ENCODE measurements around the gene MAP2K5.

Gene MAP2K5

DNA sequence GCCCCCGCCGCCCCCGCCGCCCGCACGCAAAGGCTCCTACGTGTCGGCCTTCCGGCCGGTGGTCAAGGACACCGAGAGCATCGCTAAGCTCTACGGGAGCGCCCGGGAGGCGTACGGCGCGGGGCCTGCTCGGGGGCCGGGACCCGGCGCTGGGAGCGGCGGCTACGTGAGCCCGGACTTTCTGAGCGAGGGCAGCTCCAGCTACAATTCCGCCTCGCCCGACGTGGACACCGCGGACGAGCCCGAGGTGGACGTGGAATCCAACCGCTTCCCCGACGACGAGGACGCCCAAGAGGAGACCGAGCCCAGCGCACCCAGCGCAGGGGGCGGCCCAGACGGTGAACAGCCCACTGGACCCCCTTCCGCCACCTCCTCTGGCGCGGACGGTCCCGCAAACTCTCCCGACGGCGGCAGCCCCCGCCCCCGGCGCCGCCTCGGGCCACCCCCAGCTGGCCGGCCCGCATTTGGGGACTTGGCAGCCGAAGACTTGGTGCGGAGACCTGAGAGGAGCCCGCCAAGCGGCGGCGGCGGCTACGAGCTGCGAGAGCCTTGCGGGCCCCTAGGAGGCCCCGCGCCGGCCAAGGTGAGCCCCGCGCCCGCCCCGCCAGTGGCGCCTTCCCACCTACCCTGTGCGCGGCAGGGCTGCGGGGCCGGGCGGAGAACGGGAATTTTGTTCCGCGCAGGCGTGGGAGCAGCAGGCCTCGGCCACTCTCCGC is 285.2 kb downstream of the MAP2K5 start:
- DNase-seq: no peak

DNA sequence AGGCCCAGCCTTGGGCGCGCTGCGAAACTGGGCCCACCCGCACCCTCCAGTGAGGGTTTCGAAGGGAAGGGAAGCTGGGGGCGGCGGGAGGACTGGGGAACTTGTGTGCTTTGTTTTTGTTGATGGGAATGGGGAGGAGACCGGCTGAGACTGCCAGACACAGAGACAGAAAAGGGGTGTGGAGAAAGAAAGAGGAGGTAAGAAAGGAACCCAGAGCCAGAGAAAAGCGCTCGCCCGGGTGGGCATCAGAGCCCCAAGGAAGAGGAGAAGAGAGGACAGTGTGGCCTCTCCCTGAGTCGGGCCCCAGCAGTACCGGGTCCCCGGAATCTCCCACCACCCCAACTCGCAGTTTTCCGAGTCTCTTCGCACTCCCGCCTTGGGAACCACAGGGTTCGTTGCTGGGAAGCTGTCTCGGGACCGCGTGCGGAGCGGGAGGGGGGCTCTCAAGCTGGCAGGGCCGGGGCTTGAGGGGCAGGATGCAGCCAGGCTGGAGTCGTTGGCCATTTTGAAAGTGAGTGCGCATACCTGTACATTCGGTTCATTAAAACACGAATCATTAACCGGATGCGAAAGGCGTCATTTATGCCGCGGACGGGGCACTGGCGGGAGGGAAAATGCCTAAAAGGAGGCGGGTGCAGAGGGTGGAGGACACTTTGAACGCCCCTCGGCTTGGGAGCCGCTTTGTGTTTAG is 285.9 kb downstream of the MAP2K5 start:
- DNase-seq: no peak

DNA sequence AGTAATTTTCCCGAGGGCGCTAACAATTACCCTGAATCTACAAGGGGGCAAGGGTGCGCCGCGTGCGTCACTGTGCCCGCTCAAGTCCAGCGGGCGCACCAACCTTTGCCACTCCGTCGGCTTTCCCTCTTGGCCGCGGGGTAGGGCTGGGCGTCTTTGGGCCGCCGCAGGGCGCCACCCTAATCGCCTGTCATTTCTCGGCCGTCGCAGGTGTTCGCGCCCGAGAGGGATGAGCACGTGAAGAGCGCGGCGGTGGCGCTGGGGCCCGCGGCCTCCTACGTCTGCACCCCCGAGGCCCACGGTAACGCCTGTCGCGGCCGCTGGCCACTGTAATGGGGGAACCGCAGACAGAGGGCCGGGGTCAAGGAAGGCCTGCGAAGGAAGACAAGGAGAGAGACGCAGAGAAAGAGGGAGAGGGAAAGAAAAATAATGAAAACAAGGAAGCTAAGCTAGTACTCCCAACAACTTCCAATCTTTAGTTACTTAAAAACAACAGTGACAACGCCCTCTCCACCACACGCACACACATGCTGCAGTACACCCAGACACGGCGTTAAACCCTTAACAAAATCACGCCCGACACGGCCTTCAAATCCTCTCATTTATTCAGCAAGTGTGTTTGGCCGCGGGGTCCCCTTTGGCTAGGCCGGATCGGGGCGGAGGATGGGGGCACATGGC is 286.6 kb downstream of the MAP2K5 start:
- no peak for DNase-seq

DNA sequence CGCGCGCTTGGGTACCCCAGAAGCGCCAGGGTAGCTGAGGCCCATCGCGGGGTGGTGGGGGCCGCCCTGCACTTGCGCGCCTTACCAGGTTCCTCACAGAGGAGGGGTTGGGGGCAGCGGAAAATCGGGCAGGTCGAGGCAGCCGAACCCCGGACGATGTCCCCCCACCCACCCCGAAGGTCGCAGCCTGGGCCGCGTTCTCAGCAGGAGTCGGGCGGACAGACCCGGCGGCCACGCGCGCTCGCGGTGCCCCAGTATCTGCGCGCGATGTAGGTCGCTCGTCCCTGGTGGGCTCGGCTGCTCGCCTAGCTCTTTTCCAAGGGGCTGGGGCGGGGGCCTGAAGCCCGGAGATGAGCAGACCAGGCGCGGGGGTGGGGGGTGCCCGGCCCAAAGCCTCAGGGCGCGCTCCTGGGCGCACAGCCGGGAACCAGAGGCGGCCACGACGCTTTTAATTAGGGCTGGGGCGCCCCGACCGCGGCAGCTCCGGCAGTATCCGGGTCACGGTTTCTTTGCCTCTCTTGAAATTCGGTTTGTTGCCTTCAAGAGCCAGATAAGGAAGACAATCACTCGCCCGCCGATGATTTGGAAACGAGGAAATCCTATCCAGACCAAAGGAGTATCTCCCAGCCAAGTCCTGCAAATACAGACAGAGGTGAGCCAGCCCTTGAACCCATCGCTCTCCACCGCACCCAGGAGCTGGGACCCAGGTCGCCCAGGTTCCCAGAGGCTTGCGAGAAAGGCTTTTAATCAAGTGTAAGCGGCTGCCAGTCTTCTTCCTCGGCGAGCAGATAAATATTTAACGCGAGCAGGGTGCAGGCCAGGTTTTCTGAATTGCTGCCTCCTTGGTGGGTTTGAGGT is 287.4 kb downstream of the MAP2K5 start:
- no peak for DNase-seq

DNA sequence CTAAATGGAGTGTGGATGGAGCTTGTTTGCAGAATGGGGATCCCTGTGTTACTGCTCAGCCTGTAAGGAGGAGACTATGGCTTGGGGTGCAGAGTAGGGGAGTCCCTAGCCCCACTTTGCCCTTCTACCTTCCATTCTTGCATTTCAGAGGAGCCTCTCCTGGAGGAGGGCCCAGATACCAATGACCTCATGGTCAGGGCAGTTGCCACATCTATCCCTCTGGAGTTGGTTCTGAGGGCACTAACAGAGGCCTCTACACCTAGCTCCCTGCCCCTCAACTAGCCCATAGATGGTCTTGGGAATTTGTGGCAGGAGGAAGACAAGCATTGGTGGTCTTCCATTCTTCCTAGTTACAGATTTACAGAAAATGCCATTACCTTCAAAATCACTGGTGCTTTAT is 288.9 kb downstream of the MAP2K5 start:
- no peak for DNase-seq

DNA sequence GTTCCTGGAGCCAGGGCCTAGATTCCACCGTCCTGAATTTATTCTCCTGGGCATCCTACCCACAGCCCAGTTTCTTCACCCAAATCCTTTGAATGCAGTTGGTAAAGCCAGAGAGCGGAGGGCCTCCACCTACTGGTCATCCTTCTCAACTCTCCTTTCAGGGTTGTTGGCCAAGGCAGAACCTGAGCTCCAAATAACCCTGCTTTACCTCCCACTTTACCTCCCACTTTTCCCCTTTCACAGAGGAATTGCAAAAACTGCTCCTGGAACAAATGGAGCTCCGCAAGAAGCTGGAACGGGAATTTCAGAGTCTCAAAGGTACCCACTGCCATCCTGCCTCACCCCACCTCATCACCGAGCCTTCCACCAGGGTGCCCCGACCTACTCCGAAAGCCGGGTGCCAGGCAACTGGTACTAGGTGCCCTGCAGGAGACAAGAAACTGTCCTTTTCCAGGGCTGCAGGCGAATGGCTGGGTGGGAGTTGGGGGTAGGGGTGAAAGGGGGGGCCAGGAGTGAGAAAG is 289.6 kb downstream of the MAP2K5 start:
- no peak for DNase-seq

DNA sequence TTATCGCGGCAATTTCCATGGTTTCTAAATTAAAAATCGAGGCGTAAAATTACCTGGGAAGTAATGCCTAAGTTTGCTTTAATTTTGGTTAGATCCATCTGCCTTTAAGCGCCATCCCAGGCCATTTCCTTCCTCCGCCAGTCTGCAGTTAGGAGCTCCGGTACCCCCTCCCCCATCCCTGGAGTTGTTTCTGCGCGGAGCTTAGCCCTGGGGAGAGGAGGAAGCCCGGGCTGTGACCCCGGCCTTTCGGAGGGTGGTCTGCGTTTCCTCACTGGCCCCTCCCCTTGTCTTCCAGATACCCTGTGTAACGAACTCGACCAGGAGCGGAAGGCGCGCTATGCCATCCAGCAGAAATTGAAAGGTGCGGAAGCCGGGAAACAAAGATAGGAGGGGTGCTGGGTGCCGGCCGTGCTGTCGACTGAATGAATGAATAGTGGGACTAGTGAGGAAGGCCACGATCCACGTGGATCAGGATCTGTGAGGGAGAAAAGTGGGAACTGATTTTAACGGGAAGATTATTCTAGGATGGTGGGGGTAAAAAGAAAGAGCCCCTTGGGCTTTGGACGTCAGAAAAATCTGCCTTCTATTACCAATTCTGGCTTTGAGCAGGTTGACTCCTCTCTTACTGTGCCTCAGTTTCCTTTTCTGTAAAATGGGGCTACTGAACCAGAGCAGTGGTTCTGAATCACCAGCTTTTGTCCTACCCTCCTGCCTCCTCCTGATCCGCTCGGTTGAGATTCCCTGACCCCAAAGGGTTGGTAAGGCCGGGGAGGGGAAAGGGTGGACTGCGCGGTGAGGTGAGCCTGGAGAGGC is 290.6 kb downstream of the MAP2K5 start:
- no peak for DNase-seq

DNA sequence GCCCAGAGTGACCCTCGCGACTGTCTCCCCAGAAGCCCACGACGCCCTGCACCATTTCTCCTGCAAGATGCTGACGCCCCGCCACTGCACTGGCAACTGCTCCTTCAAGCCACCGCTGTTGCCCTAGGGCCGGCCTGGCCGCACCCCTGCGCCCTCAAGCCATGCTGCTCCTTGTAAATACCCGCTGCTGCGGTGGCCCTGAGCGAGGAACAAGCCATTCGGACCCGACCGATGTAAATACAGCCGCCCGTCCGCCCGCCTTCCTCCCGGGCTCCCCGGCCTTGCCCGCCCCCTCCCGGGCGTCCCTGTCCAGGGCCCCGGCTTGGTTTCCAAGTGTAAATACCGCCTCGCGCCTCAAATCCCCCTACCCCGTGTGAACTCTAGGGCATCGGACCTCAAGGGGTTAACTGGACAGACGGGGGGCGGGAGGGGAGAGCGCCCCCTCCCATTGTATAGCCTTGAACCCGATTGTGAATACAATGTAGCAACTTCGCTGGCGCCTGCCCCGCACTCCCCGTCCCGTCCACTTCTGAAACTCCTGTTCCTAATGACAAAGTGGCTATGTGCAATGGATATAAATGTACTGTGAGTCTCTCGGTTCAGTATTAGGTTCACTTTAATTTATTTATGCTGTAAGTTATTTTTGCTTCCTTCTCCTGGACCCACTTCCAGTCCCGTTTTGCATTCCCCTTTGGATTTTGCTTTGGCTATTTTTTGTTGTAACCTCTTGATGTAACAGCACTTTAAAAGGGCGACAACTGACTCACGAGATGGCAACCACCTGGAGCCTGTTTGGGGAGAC is 291.4 kb downstream of the MAP2K5 start:
- no peak for DNase-seq

DNA sequence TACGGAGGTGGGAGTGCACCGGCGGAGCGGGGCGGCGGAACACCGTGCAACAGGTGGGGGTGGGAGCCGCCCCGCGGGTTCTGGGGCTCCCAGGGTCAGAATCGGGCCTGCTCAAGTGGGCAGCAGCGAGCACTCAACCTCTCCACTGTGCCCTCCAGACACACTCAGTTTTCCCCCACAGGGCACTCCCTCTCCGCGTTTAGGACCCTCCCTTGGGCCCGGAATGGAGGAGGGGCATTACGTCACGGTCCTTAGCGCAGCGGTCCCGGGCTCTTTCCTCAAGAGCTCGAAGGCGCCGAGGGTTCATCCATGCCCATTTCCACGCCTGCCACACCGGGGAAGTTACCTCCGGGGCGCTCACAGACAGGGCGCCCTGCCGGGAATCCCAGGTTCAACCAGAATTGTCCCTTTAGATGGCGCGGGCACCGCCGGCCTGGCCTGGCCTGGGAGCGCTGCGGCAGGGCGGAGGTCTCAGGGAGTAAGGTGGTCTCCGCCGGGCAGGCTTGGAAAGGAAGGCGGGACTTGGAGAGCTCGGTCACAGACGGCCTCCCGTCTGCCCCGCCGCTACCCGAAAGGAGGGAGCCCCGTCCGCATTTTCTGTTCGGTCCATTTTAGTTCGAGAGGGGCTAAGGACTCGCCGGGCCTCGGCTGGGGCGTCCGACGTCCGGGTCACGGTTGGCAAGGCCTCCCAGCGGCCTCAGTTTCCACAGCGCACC is 292.2 kb downstream of the MAP2K5 start:
- DNase-seq: no peak

DNA sequence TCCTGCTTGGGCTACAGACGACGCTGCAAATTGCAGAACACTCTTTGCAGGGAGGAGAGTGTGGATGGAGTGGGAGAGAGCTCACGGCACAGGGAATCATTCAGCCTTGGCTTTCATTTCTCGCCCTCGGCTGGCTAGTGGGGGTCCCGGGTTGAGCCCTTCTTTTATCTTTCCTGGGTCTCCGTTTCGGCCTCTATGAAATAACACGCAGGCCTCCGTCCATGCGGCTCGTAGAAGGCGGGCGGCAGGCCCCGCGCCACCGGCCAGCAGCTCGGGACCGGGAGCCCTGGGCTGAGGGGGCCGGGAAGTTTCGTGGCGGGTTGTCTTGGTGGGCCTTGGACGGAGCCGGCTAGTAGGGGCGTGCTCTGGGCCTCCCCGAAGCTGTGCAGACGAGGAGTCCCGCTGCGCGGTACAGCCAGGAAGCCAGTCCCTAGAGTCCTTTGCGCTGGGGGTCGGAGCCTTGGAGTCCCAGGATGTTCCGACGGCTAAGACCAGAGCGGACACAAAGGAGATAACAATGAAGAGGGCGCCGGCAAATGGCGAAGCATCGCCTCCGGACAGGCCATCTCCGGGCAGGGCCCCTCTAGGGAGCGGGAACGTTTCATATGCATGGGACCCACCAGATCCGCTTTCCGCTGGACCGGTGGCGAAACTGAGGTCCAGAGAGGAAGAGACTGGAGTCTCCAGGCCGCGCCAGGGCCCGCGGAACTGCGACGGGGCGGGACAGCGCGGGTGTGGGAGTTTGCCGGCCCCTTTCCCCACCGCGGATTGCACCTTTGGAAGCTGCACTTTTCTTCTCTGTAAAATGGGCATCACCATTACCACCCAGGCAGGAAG is 293.0 kb downstream of the MAP2K5 start:
- no peak for DNase-seq

DNA sequence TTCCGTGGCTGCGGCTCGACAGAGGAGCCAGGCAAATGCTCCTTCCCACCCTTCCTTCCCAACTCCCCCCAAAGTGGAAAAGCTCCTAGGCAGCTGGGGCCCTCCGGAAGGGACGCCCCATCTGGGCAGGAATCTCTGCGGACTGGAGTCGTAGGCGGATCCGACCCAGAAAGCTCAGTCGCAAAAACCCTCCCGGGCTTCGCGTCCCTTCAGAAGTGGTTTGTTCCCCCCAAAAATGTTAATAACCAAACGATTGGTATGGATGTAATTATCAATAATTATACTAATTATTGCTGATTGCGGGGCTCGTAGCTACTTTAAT is 293.6 kb downstream of the MAP2K5 start:
- DNase-seq: no peak

DNA sequence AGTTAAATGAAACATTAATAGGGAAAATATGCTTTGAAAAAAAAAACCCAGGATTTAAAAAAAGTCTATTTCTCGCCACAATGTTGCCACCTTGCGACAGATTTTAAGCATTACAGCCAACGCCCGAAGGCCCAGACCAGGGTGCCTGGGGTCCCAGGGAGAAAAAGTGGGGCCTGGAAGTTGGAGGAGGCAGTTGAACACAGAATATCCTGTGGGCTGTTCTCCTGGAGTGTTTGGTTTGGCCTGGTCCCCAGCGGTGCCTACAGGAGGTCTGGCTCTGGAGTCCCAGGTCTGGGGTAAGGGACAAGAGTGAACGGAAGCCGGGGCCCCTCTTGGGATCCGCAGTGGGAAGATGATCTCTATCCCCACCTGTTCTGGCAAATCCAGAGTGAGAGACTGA is 294.0 kb downstream of the MAP2K5 start:
- DNase-seq: no peak

DNA sequence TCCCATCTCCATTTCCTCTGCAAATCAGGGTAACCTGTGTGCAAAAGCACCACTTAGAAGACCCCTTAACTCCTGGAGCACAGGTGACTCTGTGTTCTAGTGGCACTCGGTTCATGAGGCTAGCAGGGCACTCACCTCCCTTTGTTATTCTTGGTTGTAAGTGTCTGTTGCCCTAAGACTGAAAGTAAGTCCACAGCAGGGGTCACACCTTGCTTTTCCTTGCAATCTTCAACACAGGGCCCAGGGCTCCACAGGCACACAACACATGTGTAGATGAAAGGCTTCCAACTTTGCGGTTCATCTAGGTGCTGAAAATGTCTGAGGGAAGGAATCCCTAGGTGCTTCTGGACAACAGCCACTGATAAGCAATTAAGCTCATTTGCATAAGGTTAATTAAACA is 294.5 kb downstream of the MAP2K5 start:
- no peak for DNase-seq

DNA sequence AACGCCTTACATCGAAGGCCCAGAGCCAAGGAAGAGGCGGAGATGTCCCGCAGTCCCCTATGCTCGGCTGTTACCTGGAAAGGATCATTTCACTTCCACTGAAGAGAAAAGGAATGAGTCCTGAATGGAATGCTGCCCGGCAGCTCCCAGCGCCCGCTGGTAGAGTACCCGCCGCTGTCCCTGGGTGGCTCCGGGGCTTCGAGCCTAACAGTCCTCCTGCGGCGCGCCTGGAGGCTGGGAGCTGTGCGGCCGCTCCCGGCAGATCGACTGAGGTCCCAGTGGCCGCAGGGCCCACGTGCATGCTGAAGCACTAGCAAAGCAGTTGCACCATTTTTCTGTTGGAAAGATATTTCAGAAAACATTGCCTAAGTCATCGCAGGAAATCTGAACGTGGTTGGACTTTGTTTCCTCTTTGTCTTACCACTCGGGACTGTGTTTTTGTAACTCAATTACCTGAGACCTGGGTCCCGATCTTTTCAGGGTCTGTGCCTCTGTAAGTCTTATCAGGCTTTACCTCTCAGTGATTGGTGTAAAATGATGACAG is 296.4 kb downstream of the MAP2K5 start:
- DNase-seq: peak; percentile 38

DNA sequence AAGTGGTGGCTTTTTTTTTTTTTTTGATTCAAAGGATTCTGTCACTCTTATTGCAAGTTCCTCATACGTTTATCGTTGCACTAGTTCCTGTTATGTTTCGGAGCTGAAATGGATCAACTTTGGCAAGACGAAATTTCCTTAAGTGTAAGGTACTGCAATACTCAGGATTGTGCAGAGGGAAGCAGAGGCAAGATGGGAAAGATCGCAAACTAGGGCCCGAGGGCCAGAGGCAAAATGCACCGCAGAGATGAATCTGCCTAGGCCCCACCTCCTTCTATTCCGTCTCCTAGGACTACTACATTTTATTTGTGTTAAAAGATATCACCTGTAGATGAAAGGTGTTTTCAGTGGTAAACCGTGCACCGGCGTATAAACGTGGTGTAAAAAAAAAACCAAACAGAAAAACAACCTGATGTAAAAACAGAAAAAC is 297.0 kb downstream of the MAP2K5 start:
- peak; percentile 12 for DNase-seq

DNA sequence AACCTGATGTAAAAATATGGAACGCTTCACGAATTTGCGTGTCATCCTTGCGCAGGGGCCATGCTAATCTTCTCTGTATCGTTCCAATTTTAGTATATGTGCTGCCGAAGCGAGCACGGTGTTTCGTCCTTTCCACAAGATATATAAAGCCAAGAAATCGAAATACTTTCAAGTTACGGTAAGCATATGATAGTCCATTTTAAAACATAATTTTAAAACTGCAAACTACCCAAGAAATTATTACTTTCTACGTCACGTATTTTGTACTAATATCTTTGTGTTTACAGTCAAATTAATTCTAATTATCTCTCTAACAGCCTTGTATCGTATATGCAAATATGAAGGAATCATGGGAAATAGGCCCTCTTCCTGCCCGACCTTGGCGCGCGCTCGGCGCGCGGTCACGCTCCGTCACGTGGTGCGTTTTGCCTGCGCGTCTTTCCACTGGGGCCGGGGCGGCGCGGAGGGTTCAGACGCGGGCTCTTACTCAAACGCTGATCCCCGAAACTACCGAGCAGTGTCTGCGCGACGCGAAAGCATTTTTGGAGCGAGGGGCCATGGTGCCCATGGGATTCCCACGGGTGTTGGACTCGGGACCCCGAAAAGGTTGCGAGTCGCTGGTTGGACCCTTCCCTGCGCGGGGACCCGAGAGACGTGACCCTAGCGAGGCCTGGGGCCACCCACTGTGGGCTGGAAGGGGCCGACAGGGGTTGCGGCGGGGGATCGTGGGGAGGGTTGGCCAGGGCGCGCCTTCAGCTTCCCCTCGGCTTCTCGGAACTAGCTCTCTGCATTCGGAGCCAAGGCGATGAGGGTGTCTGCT is 297.6 kb downstream of the MAP2K5 start, which contains the start of gene RNU6-1:
TSS of gene RNU6-1 (minus strand) at position 117 of the 820 bp plus-strand sequence.
- peak; percentile 68 for DNase-seq

DNA sequence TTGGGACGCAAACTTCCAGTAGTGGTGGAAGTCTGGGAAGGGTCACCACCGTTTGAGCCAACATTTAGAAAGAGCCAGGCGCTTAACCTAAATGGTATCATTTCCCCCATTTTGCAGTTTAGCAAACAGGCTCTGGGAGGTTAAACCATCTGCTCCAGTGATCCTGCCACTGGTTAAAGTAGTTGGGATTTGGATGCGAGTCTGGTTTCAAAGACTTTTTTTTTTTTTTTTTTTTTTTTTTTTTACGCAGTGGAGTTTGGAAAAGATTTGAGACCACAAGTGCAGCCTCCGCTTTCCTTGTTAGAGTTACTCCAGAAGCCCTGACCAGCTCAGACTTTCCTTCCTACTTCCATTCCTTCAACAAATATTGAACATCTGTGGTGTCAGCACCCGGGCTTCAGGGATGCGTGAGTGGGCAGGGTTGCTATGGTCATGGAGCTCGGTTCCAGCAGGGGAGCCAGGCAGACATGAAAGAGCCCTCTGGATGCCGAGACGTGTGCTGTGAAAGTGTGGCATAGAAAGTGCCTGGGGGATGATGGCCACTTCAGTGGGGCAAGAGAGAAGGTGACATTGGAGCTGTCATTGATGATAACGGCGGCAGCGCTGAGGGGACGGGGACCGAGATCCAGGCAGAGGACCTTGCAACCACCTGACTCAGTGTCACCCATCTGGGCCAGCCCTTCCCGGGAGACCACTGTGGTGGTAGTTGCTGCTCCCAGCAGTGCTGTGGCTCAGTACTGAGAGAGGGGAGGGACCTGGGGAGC is 298.4 kb downstream of the MAP2K5 start:
- DNase-seq: no peak

DNA sequence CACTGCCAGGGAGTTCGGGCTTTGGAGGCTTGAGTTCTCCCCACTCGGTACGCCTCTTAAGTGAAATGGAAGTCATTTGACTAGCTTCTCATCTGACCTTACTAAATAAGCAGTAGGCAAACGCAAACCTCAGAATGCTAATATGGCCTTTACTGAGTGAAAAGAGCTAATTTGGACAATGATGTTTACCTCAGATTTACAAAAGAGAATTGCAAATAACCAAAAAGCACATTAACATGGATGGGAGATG is 298.9 kb downstream of the MAP2K5 start:
- DNase-seq: no peak

Data from DMS153 (cell line).